MCF 10A (cell line): Measurements from ENCODE around the gene GPR37L1. TPM values are rescaled to one million over a fixed set of nuclear protein-coding genes. Genes with fewer than 3 reads are reported as not detected.

Experiments used
- BruUV-seq: library from RNA; stranded (reverse); fragments of 400-500 nt; replicated peaks from 2 replicates; lab custom pipeline; 2021; lab: Mats Ljungman, UMichigan
- CTCF ChIA-PET: fragments of 300-600 bp; sonication (Branson Sonifier 250); formaldehyde crosslinking; extraction: SDS; loops from one replicate; lab custom pipeline; 2021; ENCODE audit warnings: antibody characterized with exemption, inconsistent platforms; lab: Yijun Ruan, JAX
- POLR2A ChIA-PET: fragments of 300-600, 350-650 bp; sonication (Branson Sonifier 250); formaldehyde crosslinking; extraction: SDS; loops from one replicate; lab custom pipeline; 2020; ENCODE audit warnings: antibody characterized with exemption, inconsistent platforms; lab: Yijun Ruan, JAX
- DNase-seq: peaks from one replicate; pipeline ENCODE4 v3.0.0-alpha.2; 2018; ENCODE audit not compliant: unreplicated experiment
- H3K27ac Mint-ChIP-seq: one replicate; pipeline ENCODE4 v1.8.0; 2022; ENCODE audit warnings: mild to moderate bottlenecking, low read depth, mixed read lengths; ENCODE audit not compliant: unreplicated experiment
- H3K27me3 Mint-ChIP-seq: one replicate; pipeline ENCODE4 v1.8.0; 2022; ENCODE audit warnings: mixed read lengths; ENCODE audit not compliant: insufficient read depth, unreplicated experiment
- H3K36me3 Mint-ChIP-seq: one replicate; pipeline ENCODE4 v1.8.0; 2022; ENCODE audit warnings: mild to moderate bottlenecking, moderate library complexity, mixed read lengths; ENCODE audit not compliant: insufficient read depth, unreplicated experiment
- H3K4me1 Mint-ChIP-seq: one replicate; pipeline ENCODE4 v1.8.0; 2022; ENCODE audit warnings: mixed read lengths; ENCODE audit not compliant: insufficient read depth, unreplicated experiment
- H3K4me3 Mint-ChIP-seq: one replicate; pipeline ENCODE4 v1.8.0; 2022; ENCODE audit warnings: mild to moderate bottlenecking, moderate library complexity, mixed read lengths; ENCODE audit not compliant: unreplicated experiment
- H3K9me3 Mint-ChIP-seq: one replicate; pipeline ENCODE4 v1.8.0; 2022; ENCODE audit warnings: mixed read lengths; ENCODE audit not compliant: unreplicated experiment
- CTCF ChIP-seq: fragments of 200-600 bp; IDR thresholded peaks from one replicate; pipeline ENCODE4 v1.8.0; 2022; ENCODE audit warnings: antibody characterized with exemption, mild to moderate bottlenecking; ENCODE audit not compliant: unreplicated experiment
- intact Hi-C: fragments of 100-400 bp; cut with micrococcal nuclease; formaldehyde crosslinking; loops from 2 replicates; pipeline ENCODE4 v1.14.1; 2022
- total RNA-seq: library from RNA; stranded (reverse); gene quantifications from 2 replicates; pipeline ENCODE4 v1.2.3, GENCODE V29; 2022

GPR37L1 gene
- total RNA-seq, 1 experiment from 2014 or later = not detected

GRCh38 chr1:202168861-202169260, 46.1 kb downstream of the GPR37L1 start:
- TF ChIP-seq CTCF = no peak
- no peak for DNase-seq
- Mint-ChIP-seq H3K27ac (no peak overlapping the region), H3K9me3 (no peaks in the 10 kb centered on the region), H3K4me1 (no peaks in the 10 kb centered on the region), H3K4me3 (no peak overlapping the region), H3K27me3 (no peaks in the 10 kb centered on the region), H3K36me3 (no peaks in the 10 kb centered on the region)
- POLR2A ChIA-PET = no interaction called here
- BruUV-seq = no TSS peak
- intact Hi-C loops = no loop called here
- CTCF ChIA-PET = interaction anchor here (0.6 to 1.5 kb wide), 4 partner anchors 15 to 148 kb away, joined by 3 to 5 read pairs (median 4); no protein-coding TSS in a partner anchor

GRCh38 chr1:202170726-202171125, 48.0 kb downstream of the GPR37L1 start:
- no peak for TF ChIP-seq CTCF
- Mint-ChIP-seq H3K27ac (no peak overlapping the region), H3K27me3 (no peaks in the 10 kb centered on the region), H3K9me3 (no peaks in the 10 kb centered on the region), H3K4me1 (no peaks in the 10 kb centered on the region), H3K4me3 (no peak overlapping the region), H3K36me3 (no peaks in the 10 kb centered on the region)
- CTCF ChIA-PET = interaction anchor here (0.7 to 2.1 kb wide), 3 partner anchors 14 to 145 kb away, joined by 3 to 6 read pairs (median 4); no protein-coding TSS in a partner anchor
- POLR2A ChIA-PET = no interaction called here
- intact Hi-C loops = no loop called here
- BruUV-seq = no TSS peak
- no peak for DNase-seq

- CTCF ChIA-PET = interaction anchor here (0.6 to 2.1 kb wide), 3 partner anchors 17 to 469 kb away, joined by 3 to 6 read pairs (median 4); no protein-coding TSS in a partner anchor
- no peak for DNase-seq
- no peak overlapping the region for H3K4me3 Mint-ChIP-seq
- H3K27ac Mint-ChIP-seq = no peak overlapping the region
- H3K4me1 Mint-ChIP-seq = no peaks in the 10 kb centered on the region
- no peaks in the 10 kb centered on the region for H3K36me3 Mint-ChIP-seq
- intact Hi-C loops = no loop called here
- no TSS peak for BruUV-seq
- no peaks in the 10 kb centered on the region for H3K9me3 Mint-ChIP-seq
- POLR2A ChIA-PET = no interaction called here
- no peak for TF ChIP-seq CTCF
- no peaks in the 10 kb centered on the region for H3K27me3 Mint-ChIP-seq
These were observed 48.7 kb downstream of the GPR37L1 start for GRCh38 chr1:202171292-202172014.

GRCh38 chr1:202172015-202172355, 49.3 kb downstream of the GPR37L1 start:
- H3K9me3 Mint-ChIP-seq = no peaks in the 10 kb centered on the region
- ChIA-PET POLR2A (no interaction called here), CTCF (no interaction called here)
- H3K27ac Mint-ChIP-seq = no peak overlapping the region
- BruUV-seq = no TSS peak
- no peak for TF ChIP-seq CTCF
- H3K27me3 Mint-ChIP-seq = no peaks in the 10 kb centered on the region
- intact Hi-C loops = no loop called here
- no peak for DNase-seq
- H3K4me3 Mint-ChIP-seq = no peak overlapping the region
- no peaks in the 10 kb centered on the region for H3K36me3 Mint-ChIP-seq
- no peaks in the 10 kb centered on the region for H3K4me1 Mint-ChIP-seq
